ENCODE measurements around the gene TRIB2. TPM values are rescaled to one million over a fixed set of nuclear protein-coding genes. Genes with fewer than 3 reads are reported as not detected.

TRIB2 gene
- total and polyA plus RNA-seq, 9 of the 15 experiments (the other 6 are each of a cell fraction or from before 2014, with no cell fraction given): 9.0 to 39.0 (median 26.3) TPM

- TF ChIP-seq CREB1 (IDR thresholded peaks at IDR 0.05): no peak; the same call in 1 of the 2 replicates
- no peak for TF ChIP-seq CREB1 (CRISPR knock-in tag; IDR thresholded peaks at IDR 0.05)
- no peak for TF ChIP-seq ZNF507 (tag; conservative IDR thresholded peaks at IDR 0.05)
- TF ChIP-seq POLR2G (IDR thresholded peaks at IDR 0.05; ENCODE audit: low read depth, low read length): no peak
- TF ChIP-seq EP300 (IDR thresholded peaks at IDR 0.05; ENCODE audit: low read length): no peak
- TF ChIP-seq ZNF644 (tag; IDR thresholded peaks at IDR 0.05; ENCODE audit: low read depth): no peak
- TF ChIP-seq KDM5B (IDR thresholded peaks at IDR 0.05; ENCODE audit: insufficient replicate concordance, low read depth, low read length): no peak
- no peak for TF ChIP-seq PRPF4 (IDR thresholded peaks at IDR 0.05; ENCODE audit: insufficient read depth, low read depth, low read length, poor library complexity, severe bottlenecking)
- no peak for TF ChIP-seq TRIM28 (IDR thresholded peaks at IDR 0.05)
- TF ChIP-seq L3MBTL2 (IDR thresholded peaks at IDR 0.05): peak; percentile 20; the same call in 1 of the 2 replicates
- no peak for TF ChIP-seq CEBPZ (IDR thresholded peaks at IDR 0.05; ENCODE audit: borderline replicate concordance, low read depth, low read length)
- no peak for TF ChIP-seq BCL6 (CRISPR knock-in tag; IDR thresholded peaks at IDR 0.05)
- no peak for TF ChIP-seq ETV1 (tag; conservative IDR thresholded peaks at IDR 0.05; ENCODE audit: low read depth)
- TF ChIP-seq MXI1 (IDR thresholded peaks at IDR 0.05; ENCODE audit: low read depth, low read length): no peak
- no peak for TF ChIP-seq MYNN (IDR thresholded peaks at IDR 0.05)
- TF ChIP-seq MYNN (CRISPR knock-in tag; IDR thresholded peaks at IDR 0.05): no peak
- no peak for TF ChIP-seq POU5F1 (IDR thresholded peaks at IDR 0.05; ENCODE audit: borderline replicate concordance, low read depth, low read length, partially characterized antibody)
- TF ChIP-seq CSDE1 (IDR thresholded peaks at IDR 0.05): no peak
- TF ChIP-seq ZNF785 (CRISPR knock-in tag; IDR thresholded peaks at IDR 0.05): no peak
- no peak for TF ChIP-seq ZNF780A (CRISPR knock-in tag; IDR thresholded peaks at IDR 0.05)
Measured at GRCh38 chr2:12718015-12718671, 1.4 kb downstream of the TRIB2 start (continued).
